ENCODE data around the gene ABCA1.

ABCA1 gene

GRCh38 chr9:104914466-104914865 is 13.5 kb downstream of the ABCA1 start:
- no peaks in the 10 kb centered on the region for H3K27me3 ChIP-seq
- TF ChIP-seq CTCF (IDR thresholded peaks at IDR 0.05): no peak
- H3K36me3 ChIP-seq: no peaks in the 10 kb centered on the region
- no peak overlapping the region for H3K27ac ChIP-seq
- H3K4me1 ChIP-seq: peaks cover 0 to 58% (median 16%) of the 10 kb centered on the region in 4 donors
- intact Hi-C loops (cut with DNase I; ENCODE audit: low total_unique reads): no loop called here
- no peak for DNase-seq
- H3K4me3 ChIP-seq: no peak overlapping the region
- H3K9me3 ChIP-seq: no peaks in the 10 kb centered on the region

GRCh38 chr9:104912606-104913005 is 15.3 kb downstream of the ABCA1 start:
- Histone ChIP-seq H3K36me3 (no peaks in the 10 kb centered on the region), H3K27ac (no peak overlapping the region), H3K4me1 (peaks cover 0 to 68% (median 22%) of the 10 kb centered on the region in 4 donors), H3K9me3 (no peaks in the 10 kb centered on the region), H3K27me3 (no peaks in the 10 kb centered on the region), H3K4me3 (no peak overlapping the region)
- intact Hi-C loops (cut with DNase I; ENCODE audit: low total_unique reads): no loop called here
- no peak for DNase-seq
- no peak for TF ChIP-seq CTCF (IDR thresholded peaks at IDR 0.05)

- Histone ChIP-seq H3K27me3 (no peaks in the 10 kb centered on the region), H3K9me3 (no peaks in the 10 kb centered on the region), H3K36me3 (no peaks in the 10 kb centered on the region), H3K4me1 (peaks cover 0 to 73% (median 35%) of the 10 kb centered on the region in 4 donors), H3K4me3 (no peak overlapping the region), H3K27ac (no peak overlapping the region)
- intact Hi-C loops (cut with DNase I; ENCODE audit: low total_unique reads): no loop called here
- no peak for DNase-seq
- TF ChIP-seq CTCF (IDR thresholded peaks at IDR 0.05): no peak
Measured at GRCh38 chr9:104911032-104911607, 16.8 kb downstream of the ABCA1 start.

GRCh38 chr9:104907278-104907951 is 20.5 kb downstream of the ABCA1 start:
- intact Hi-C loops (cut with DNase I; ENCODE audit: low total_unique reads): no loop called here
- Histone ChIP-seq H3K27ac (peak overlapping the region; percentile 19 to 39), H3K36me3 (no peaks in the 10 kb centered on the region), H3K4me1 (peaks cover 0 to 73% (median 34%) of the 10 kb centered on the region in 4 donors), H3K9me3 (no peaks in the 10 kb centered on the region), H3K27me3 (no peaks in the 10 kb centered on the region), H3K4me3 (no peak overlapping the region)
- no peak for DNase-seq
- no peak for TF ChIP-seq CTCF (IDR thresholded peaks at IDR 0.05)

GRCh38 chr9:104906441-104907277 is 21.3 kb downstream of the ABCA1 start:
- no peaks in the 10 kb centered on the region for H3K27me3 ChIP-seq
- peak in 1 of 2 donors; percentile 74 for DNase-seq
- intact Hi-C loops (cut with DNase I; ENCODE audit: low total_unique reads): no loop called here

More at GRCh38 chr9:104906441-104907277, 21.3 kb downstream of the ABCA1 start:
- H3K9me3 ChIP-seq: no peaks in the 10 kb centered on the region
- TF ChIP-seq CTCF (IDR thresholded peaks at IDR 0.05): no peak
- H3K36me3 ChIP-seq: peaks cover 0 to under 1% (median 0%) of the 10 kb centered on the region in 3 donors
- H3K4me3 ChIP-seq: no peak overlapping the region
- H3K4me1 ChIP-seq: peaks cover 0 to 71% (median 34%) of the 10 kb centered on the region in 4 donors
- peak overlapping the region; percentile 19 to 39 for H3K27ac ChIP-seq
